K562 (cell line): ENCODE measurements around the gene RNF187. TPM values are rescaled to one million over a fixed set of nuclear protein-coding genes. Genes with fewer than 3 reads are reported as not detected.

Source experiments
- BACH1 ChIP-seq: fragments of 200-800 bp; sonication (Bioruptor generic); IDR thresholded peaks from 2 replicates; pipeline ENCODE4 v1.6.1; 2016; ENCODE audit warnings: missing genetic modification characterization, missing compliant biosample characterization
- BCL6 ChIP-seq: fragments of 250-450 bp; sonication (Bioruptor Pico); IDR thresholded peaks from 2 replicates; pipeline ENCODE4 v1.4.0; 2020
- BRF1 ChIP-seq: IDR thresholded peaks from 3 replicates; pipeline ENCODE4 v1.6.1; 2011; ENCODE audit warnings: borderline replicate concordance, mild to moderate bottlenecking; ENCODE audit not compliant: insufficient read length; ENCODE audit errors: extremely low read depth
- CEBPG ChIP-seq, 3 experiments: fragments of 200-800 bp in 1 of 3; sonication (Bioruptor generic) in 1 of 3; sonication (generic) in 1 of 3; formaldehyde crosslinking in 1 of 3; IDR thresholded peaks in 2 of 3; conservative IDR thresholded peaks in 1 of 3; 2 replicates each; pipeline versions ENCODE4 v1.6.1 to v1.8.0; 2016 to 2022; ENCODE audit warnings: missing compliant biosample characterization in 2 of 3, missing genetic modification characterization in 2 of 3, mild to moderate bottlenecking in 1 of 3, missing genetic modification reagents in 1 of 3
- GABPA ChIP-seq: fragments of 200-800 bp; sonication (Bioruptor generic); conservative IDR thresholded peaks from 2 replicates; pipeline ENCODE4 v1.6.1; 2016; ENCODE audit warnings: low read depth, missing genetic modification characterization, missing compliant biosample characterization
- GABPB1 ChIP-seq: sonication (generic); formaldehyde crosslinking; IDR thresholded peaks from 2 replicates; pipeline ENCODE4 v1.8.0; 2022; ENCODE audit warnings: mild to moderate bottlenecking, missing genetic modification reagents
- HMGN3 ChIP-seq: IDR thresholded peaks from 2 replicates; pipeline ENCODE4 v1.6.1; 2011; ENCODE audit warnings: borderline replicate concordance, low read depth, mild to moderate bottlenecking, mixed read lengths, low read length; ENCODE audit not compliant: insufficient read length; ENCODE audit errors: extremely low read depth
- MCM7 ChIP-seq, 2 experiments: fragments of 450-650 bp; IDR thresholded peaks; 2 replicates each; pipeline ENCODE4 v1.6.1; 2016 to 2018
- MTA3 ChIP-seq: fragments of 450-650 bp; formaldehyde crosslinking; IDR thresholded peaks from 2 replicates; pipeline ENCODE4 v1.6.1; 2017; ENCODE audit warnings: mild to moderate bottlenecking, borderline replicate concordance
- MYNN ChIP-seq, 2 experiments: sonication (generic); formaldehyde crosslinking in 1 of 2; IDR thresholded peaks; 2 replicates each; pipeline versions ENCODE4 v1.5.0 to v1.6.1; 2016 to 2020; ENCODE audit warnings: antibody characterized with exemption in 1 of 2, missing genetic modification reagents in 1 of 2
- NFATC3 ChIP-seq: fragments of 450-650 bp; IDR thresholded peaks from 2 replicates; pipeline ENCODE4 v1.6.1; 2017; ENCODE audit warnings: mild to moderate bottlenecking
- NR1H2 ChIP-seq: sonication (generic); formaldehyde crosslinking; IDR thresholded peaks from 2 replicates; pipeline ENCODE4 v1.4.0; 2020; ENCODE audit warnings: mild to moderate bottlenecking, missing genetic modification reagents
- NR2C2 ChIP-seq, 2 experiments: fragments of 200-800 bp in 1 of 2; sonication (Bioruptor generic) in 1 of 2; sonication (generic) in 1 of 2; formaldehyde crosslinking in 1 of 2; IDR thresholded peaks; 2 replicates each; pipeline versions ENCODE4 v1.6.1 to v1.8.0; 2016 to 2022; ENCODE audit warnings: mild to moderate bottlenecking in 1 of 2, missing compliant biosample characterization in 1 of 2, missing genetic modification characterization in 1 of 2, missing genetic modification reagents in 1 of 2
- POLR3G ChIP-seq: IDR thresholded peaks from 2 replicates; pipeline ENCODE4 v1.6.1; 2011; ENCODE audit not compliant: insufficient read length, insufficient replicate concordance; ENCODE audit errors: extremely low read depth
- RAD51 ChIP-seq: fragments of 450-650 bp; IDR thresholded peaks from 2 replicates; pipeline ENCODE4 v1.7.1; 2016; ENCODE audit warnings: low read depth, mild to moderate bottlenecking, borderline replicate concordance
- RCOR1 ChIP-seq, 2 experiments: IDR thresholded peaks; 2 replicates each; pipeline ENCODE4 v1.6.1; 2012; ENCODE audit warnings: low read depth in 2 of 2, low read length in 2 of 2, borderline replicate concordance in 1 of 2, improper control_type of control experiment in 1 of 2
- WHSC1 ChIP-seq: IDR thresholded peaks from one replicate; pipeline ENCODE4 v1.6.1; 2012; ENCODE audit warnings: low read length, control low read depth, inconsistent platforms
- ZBTB1 ChIP-seq: sonication (generic); formaldehyde crosslinking; IDR thresholded peaks from 2 replicates; pipeline ENCODE4 v1.8.1; 2023; ENCODE audit warnings: missing genetic modification reagents, low read depth, mild to moderate bottlenecking, borderline replicate concordance
- ZNF282 ChIP-seq: sonication (generic); formaldehyde crosslinking; IDR thresholded peaks from 2 replicates; pipeline ENCODE4 v1.8.1; 2023; ENCODE audit warnings: missing genetic modification reagents
- ZNF324 ChIP-seq: fragments of 250-450 bp; sonication (Bioruptor Pico); IDR thresholded peaks from 2 replicates; pipeline ENCODE4 v1.4.0; 2020; ENCODE audit warnings: mild to moderate bottlenecking
- ZNF699 ChIP-seq: fragments of 250-450 bp; sonication (Bioruptor Pico); IDR thresholded peaks from 2 replicates; pipeline ENCODE4 v1.8.0; 2021; ENCODE audit warnings: mild to moderate bottlenecking, moderate library complexity; ENCODE audit not compliant: insufficient replicate concordance
- polyA plus RNA-seq, 8 experiments: library from polyadenylated mRNA; depleted of rRNA in 4 of 8; stranded (reverse) in 5 of 8; unstranded in 3 of 8; fragments of >200 nt; fragmentation: Nextera tagmentation in 2 of 8; fragmentation: Illumina TruSeq in 1 of 8; extraction: Ambion mirVana in 2 of 8; extraction: Trizol in 1 of 8; gene quantifications; 2 replicates each; pipeline versions ENCODE4 v1.2.1 to v1.2.3, GENCODE V29; 2011 to 2014; ENCODE audit warnings: inconsistent platforms in 1 of 8, missing spikeins in 1 of 8
- total RNA-seq, 7 experiments: library from RNA; depleted of rRNA in 6 of 7; stranded (reverse); fragments of >200 nt in 6 of 7; fragmentation: Illumina TruSeq in 2 of 7; extraction: Trizol in 2 of 7; gene quantifications; 2 replicates each; pipeline versions ENCODE4 v1.2.1 to v1.2.3, GENCODE V29; 2011 to 2021; ENCODE audit warnings: low replicate concordance in 1 of 7
- TF ChIP-seq, protein P1 (sequence below), 2 experiments: fragments of 450-650 bp in 1 of 2; sonication (generic) in 1 of 2; formaldehyde crosslinking; conservative IDR thresholded peaks; 2 replicates each; pipeline versions ENCODE4 v1.4.0 to v1.8.1; 2020 to 2022; ENCODE audit warnings: mild to moderate bottlenecking in 1 of 2, missing genetic modification reagents in 1 of 2
- TF ChIP-seq, protein P2 (sequence below): fragments of 250-450 bp; sonication (Bioruptor Pico); IDR thresholded peaks from 2 replicates; pipeline ENCODE4 v1.5.0; 2021
- TF ChIP-seq, protein P3 (sequence below): fragments of 250-450 bp; sonication (Bioruptor Pico); IDR thresholded peaks from 2 replicates; pipeline ENCODE4 v1.8.0; 2021; ENCODE audit warnings: mild to moderate bottlenecking, moderate library complexity

Gene RNF187
- total and polyA plus RNA-seq, 9 of the 15 experiments (the other 6 are each of a cell fraction or from before 2014, with no cell fraction given) = 2.3 to 119 (median 41.9) TPM

DNA sequence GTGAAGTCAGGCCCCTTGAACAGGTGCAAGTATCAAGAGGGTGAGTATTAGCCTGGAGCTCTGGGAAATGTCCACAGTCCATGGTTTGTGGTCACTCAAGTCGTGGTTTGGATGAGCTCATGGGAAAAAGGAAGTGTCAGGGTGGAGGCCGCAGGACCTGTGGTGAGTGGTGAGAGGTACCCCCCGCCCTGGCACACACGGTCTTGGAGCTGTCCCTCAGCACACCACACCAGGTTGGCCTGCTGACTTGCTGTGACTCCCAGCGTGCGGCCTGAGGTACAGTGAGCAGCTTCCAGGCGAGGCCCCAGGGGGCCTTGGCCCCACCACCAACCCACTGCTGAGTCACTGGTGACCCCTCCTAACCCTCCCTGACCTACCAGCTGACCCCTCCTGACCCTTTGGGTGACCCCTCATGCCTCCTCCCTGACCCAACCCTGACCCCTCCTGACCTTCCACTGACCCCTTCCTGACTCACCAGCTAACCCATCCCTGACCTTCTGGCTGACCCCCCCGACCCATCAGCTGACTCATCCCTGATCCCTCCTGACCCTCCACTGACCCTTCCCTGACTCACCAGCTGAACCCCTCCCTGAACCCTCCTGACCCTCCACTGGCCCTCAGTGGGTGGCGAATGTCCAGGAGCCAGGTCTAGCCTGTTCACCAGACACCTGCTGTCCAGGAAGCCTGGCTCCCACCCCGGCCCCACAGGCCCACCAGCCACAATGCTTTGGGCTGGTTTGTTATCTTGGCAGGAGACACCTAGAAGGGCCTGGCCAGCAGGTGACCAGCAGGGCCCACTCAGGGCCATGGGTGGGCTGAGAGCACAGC lies 34.8 kb upstream of the RNF187 start (continued):
- 0 out of 2 replicates have a peak, but pooled peaks have one; percentile 53 for TF ChIP-seq BACH1 (tag)
- peak; percentile 40; the same call in 1 of the 2 replicates for TF ChIP-seq RAD51
- no peak for TF ChIP-seq BCL6 (CRISPR knock-in tag)
- 0 out of 2 replicates have a peak, but pooled peaks have one; percentile 54 for TF ChIP-seq ZBTB1
- no peak for TF ChIP-seq GABPB1 (CRISPR knock-in tag)
- TF ChIP-seq NR2C2 (CRISPR knock-in tag; IDR thresholded peaks at IDR 0.05) = peak; percentile 94
- peak; percentile 97 for TF ChIP-seq NR2C2 (tag; IDR thresholded peaks at IDR 0.05)
- no peak for TF ChIP-seq ZNF324 (CRISPR knock-in tag)
- TF ChIP-seq, protein P1, sequence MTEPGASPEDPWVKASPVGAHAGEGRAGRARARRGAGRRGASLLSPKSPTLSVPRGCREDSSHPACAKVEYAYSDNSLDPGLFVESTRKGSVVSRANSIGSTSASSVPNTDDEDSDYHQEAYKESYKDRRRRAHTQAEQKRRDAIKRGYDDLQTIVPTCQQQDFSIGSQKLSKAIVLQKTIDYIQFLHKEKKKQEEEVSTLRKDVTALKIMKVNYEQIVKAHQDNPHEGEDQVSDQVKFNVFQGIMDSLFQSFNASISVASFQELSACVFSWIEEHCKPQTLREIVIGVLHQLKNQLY (CRISPR knock-in tag; conservative IDR thresholded peaks at IDR 0.05) = no peak
- no peak for TF ChIP-seq POLR3G
- TF ChIP-seq GABPA (tag) = no peak
- TF ChIP-seq BRF1 = no peak
- TF ChIP-seq ZNF282 (CRISPR knock-in tag) = no peak
- TF ChIP-seq NR1H2 (CRISPR knock-in tag) = 0 out of 2 replicates have a peak, but pooled peaks have one; percentile 71
- TF ChIP-seq MCM7 (IDR thresholded peaks at IDR 0.05) = no peak
- peak; percentile 85 for TF ChIP-seq HMGN3
- peak; percentile 55 for TF ChIP-seq MYNN (IDR thresholded peaks at IDR 0.05)
- no peak for TF ChIP-seq MYNN (CRISPR knock-in tag; IDR thresholded peaks at IDR 0.05)
- TF ChIP-seq, protein P2, sequence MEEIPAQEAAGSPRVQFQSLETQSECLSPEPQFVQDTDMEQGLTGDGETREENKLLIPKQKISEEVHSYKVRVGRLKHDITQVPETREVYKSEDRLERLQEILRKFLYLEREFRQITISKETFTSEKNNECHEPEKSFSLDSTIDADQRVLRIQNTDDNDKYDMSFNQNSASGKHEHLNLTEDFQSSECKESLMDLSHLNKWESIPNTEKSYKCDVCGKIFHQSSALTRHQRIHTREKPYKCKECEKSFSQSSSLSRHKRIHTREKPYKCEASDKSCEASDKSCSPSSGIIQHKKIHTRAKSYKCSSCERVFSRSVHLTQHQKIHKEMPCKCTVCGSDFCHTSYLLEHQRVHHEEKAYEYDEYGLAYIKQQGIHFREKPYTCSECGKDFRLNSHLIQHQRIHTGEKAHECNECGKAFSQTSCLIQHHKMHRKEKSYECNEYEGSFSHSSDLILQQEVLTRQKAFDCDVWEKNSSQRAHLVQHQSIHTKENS (CRISPR knock-in tag) = no peak
- TF ChIP-seq CEBPG (CRISPR knock-in tag; IDR thresholded peaks at IDR 0.05) = no peak
- no peak for TF ChIP-seq CEBPG (tag; conservative IDR thresholded peaks at IDR 0.05 in 1 of 2, IDR thresholded peaks at IDR 0.05 in 1 of 2)
- TF ChIP-seq NFATC3 = no peak
- no peak for TF ChIP-seq ZNF699 (CRISPR knock-in tag)
- TF ChIP-seq MTA3 = peak; percentile 64; the same call in 1 of the 2 replicates
- no peak for TF ChIP-seq WHSC1
- TF ChIP-seq, protein P3, sequence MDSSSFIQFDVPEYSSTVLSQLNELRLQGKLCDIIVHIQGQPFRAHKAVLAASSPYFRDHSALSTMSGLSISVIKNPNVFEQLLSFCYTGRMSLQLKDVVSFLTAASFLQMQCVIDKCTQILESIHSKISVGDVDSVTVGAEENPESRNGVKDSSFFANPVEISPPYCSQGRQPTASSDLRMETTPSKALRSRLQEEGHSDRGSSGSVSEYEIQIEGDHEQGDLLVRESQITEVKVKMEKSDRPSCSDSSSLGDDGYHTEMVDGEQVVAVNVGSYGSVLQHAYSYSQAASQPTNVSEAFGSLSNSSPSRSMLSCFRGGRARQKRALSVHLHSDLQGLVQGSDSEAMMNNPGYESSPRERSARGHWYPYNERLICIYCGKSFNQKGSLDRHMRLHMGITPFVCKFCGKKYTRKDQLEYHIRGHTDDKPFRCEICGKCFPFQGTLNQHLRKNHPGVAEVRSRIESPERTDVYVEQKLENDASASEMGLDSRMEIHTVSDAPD (CRISPR knock-in tag) = no peak
- TF ChIP-seq RCOR1 (IDR thresholded peaks at IDR 0.05; ENCODE audit: borderline replicate concordance in 1 of 2, low read depth in 2 of 2, low read length in 2 of 2) = peak in 1 of 2 experiments; percentile 85; a peak in 3 of 4 replicates
